Gastroesophageal sphincter (tissue), 4 donors: Measurements from ENCODE around the gene GUCA2A. TPM values are rescaled to one million over a fixed set of nuclear protein-coding genes. Genes with fewer than 3 reads are reported as not detected.

Experiments
- ATAC-seq: fragments of 150-250 bp; one replicate; pipeline ENCODE4 v1.9.1; 2016; ENCODE audit warnings: mild to moderate bottlenecking, moderate library complexity
- H3K27ac ChIP-seq, 4 donors: fragments of 200-600 bp; sonication (generic) in 3 of 4; 1 replicate in 3 of 4; 2 replicates in 1 of 4; pipeline ENCODE4 v1.5.1; 2016 to 2019
- H3K27me3 ChIP-seq: fragments of 200-600 bp; sonication (generic); one replicate; pipeline ENCODE4 v1.5.1; 2019
- H3K36me3 ChIP-seq, 2 donors: fragments of 200-600 bp; sonication (generic); one replicate each; pipeline ENCODE4 v1.5.1; 2019; ENCODE audit warnings: control low read depth in 1 of 2
- H3K4me1 ChIP-seq, 3 donors: fragments of 200-600 bp; sonication (generic); 1 replicate in 2 of 3; 2 replicates in 1 of 3; pipeline ENCODE4 v1.5.1; 2016 to 2019; ENCODE audit warnings: control low read depth in 2 of 3
- H3K4me3 ChIP-seq, 2 donors: fragments of 200-600 bp; sonication (generic); one replicate each; pipeline ENCODE4 v1.5.1; 2019; ENCODE audit warnings: mild to moderate bottlenecking in 1 of 2, moderate library complexity in 1 of 2
- H3K9me3 ChIP-seq, 3 donors: fragments of 200-600 bp; sonication (generic); one replicate each; pipeline ENCODE4 v1.5.1; 2017 to 2019; ENCODE audit warnings: control low read depth in 2 of 3
- CTCF ChIP-seq, 4 experiments: fragments of 200-600 bp in 2 of 4; fragments of 450-650 bp in 2 of 4; sonication (generic) in 1 of 4; IDR thresholded peaks; one replicate each; pipeline ENCODE4 v1.5.1; 2017 to 2019; ENCODE audit warnings: antibody characterized with exemption in 4 of 4, mild to moderate bottlenecking in 2 of 4, moderate library complexity in 2 of 4
- EP300 ChIP-seq: sonication (generic); formaldehyde crosslinking; IDR thresholded peaks from one replicate; pipeline ENCODE4 v1.6.1; 2017; ENCODE audit warnings: antibody characterized with exemption, mild to moderate bottlenecking
- POLR2A ChIP-seq, 2 donors: fragments of 450-650 bp; IDR thresholded peaks; one replicate each; pipeline ENCODE4 v1.6.1; 2017; ENCODE audit warnings: antibody characterized with exemption in 2 of 2, mild to moderate bottlenecking in 2 of 2, moderate library complexity in 1 of 2
- POLR2AphosphoS5 ChIP-seq: sonication (generic); formaldehyde crosslinking; IDR thresholded peaks from one replicate; pipeline ENCODE4 v1.6.1; 2017; ENCODE audit warnings: antibody characterized with exemption
- WGBS, 2 donors: methylation state at CpG; one replicate each; pipeline ENCODE4 v1.1.5; 2018; ENCODE audit warnings: low coverage in 1 of 2; 5-methylcytosine and 5-hydroxymethylcytosine counted together
- total RNA-seq, 4 donors: library from RNA; depleted of rRNA; stranded (reverse); fragments of >200 nt; gene quantifications; one replicate each; pipeline ENCODE4 v1.1.0, GENCODE V29; 2016

Gene GUCA2A
- total RNA-seq, 4 donors from 2014 or later, result not detected

GRCh38 chr1:42136466-42136865 is 28.1 kb downstream of the GUCA2A start:
- Histone ChIP-seq H3K36me3 (no peaks in the 10 kb centered on the region), H3K27me3 (peaks cover 31% of the 10 kb centered on the region), H3K9me3 (no peaks in the 10 kb centered on the region), H3K4me3 (no peak overlapping the region), H3K4me1 (no peaks in the 10 kb centered on the region), H3K27ac (no peak overlapping the region)
- TF ChIP-seq POLR2A (IDR thresholded peaks at IDR 0.05), result no peak
- no peak for TF ChIP-seq EP300
- TF ChIP-seq POLR2AphosphoS5, result no peak
- no peak for TF ChIP-seq CTCF (IDR thresholded peaks at IDR 0.05)
- ATAC-seq, result no peak

GRCh38 chr1:42135426-42135825 is 29.1 kb downstream of the GUCA2A start:
- H3K4me1 ChIP-seq, result no peaks in the 10 kb centered on the region
- no peaks in the 10 kb centered on the region for H3K9me3 ChIP-seq
- no peak overlapping the region for H3K27ac ChIP-seq
- H3K36me3 ChIP-seq, result no peaks in the 10 kb centered on the region
- H3K4me3 ChIP-seq, result no peak overlapping the region
- peaks cover 21% of the 10 kb centered on the region for H3K27me3 ChIP-seq
- no peak for ATAC-seq
- 62 to 85% methylated on average over 2 to 3 of the region's 3 CpGs for WGBS, 2 donors
- TF ChIP-seq POLR2AphosphoS5, result no peak
- TF ChIP-seq EP300, result no peak
- TF ChIP-seq POLR2A (IDR thresholded peaks at IDR 0.05), result no peak
- no peak for TF ChIP-seq CTCF (IDR thresholded peaks at IDR 0.05)

GRCh38 chr1:42133809-42134526 is 30.6 kb downstream of the GUCA2A start:
- WGBS, 2 donors, result 88 to 94% methylated on average over 8 of the region's 10 CpGs
- H3K4me3 ChIP-seq, result no peak overlapping the region
- H3K4me1 ChIP-seq, result no peaks in the 10 kb centered on the region
- ATAC-seq, result no peak
- no peaks in the 10 kb centered on the region for H3K36me3 ChIP-seq
- TF ChIP-seq POLR2AphosphoS5, result no peak
- TF ChIP-seq CTCF (IDR thresholded peaks at IDR 0.05), result no peak
- no peak for TF ChIP-seq POLR2A (IDR thresholded peaks at IDR 0.05)
- TF ChIP-seq EP300, result no peak
- H3K27me3 ChIP-seq, result peaks cover 22% of the 10 kb centered on the region
- H3K27ac ChIP-seq, result no peak overlapping the region
- no peaks in the 10 kb centered on the region for H3K9me3 ChIP-seq

- WGBS, 2 donors, result 73 to 74% methylated on average over 5 of the region's 5 CpGs
- ATAC-seq, result no peak
- H3K27me3 ChIP-seq, result peaks cover 23% of the 10 kb centered on the region
- H3K27ac ChIP-seq, result no peak overlapping the region
- H3K4me3 ChIP-seq, result no peak overlapping the region
- H3K4me1 ChIP-seq, result no peaks in the 10 kb centered on the region
- H3K9me3 ChIP-seq, result no peaks in the 10 kb centered on the region
- no peaks in the 10 kb centered on the region for H3K36me3 ChIP-seq
- TF ChIP-seq POLR2AphosphoS5, result no peak
- no peak for TF ChIP-seq EP300
- no peak for TF ChIP-seq POLR2A (IDR thresholded peaks at IDR 0.05)
- TF ChIP-seq CTCF (IDR thresholded peaks at IDR 0.05), result no peak
Observed at GRCh38 chr1:42133390-42133789, 31.2 kb downstream of the GUCA2A start.

GRCh38 chr1:42130061-42130660 is 34.4 kb downstream of the GUCA2A start:
- WGBS, 2 donors, result 54 to 76% methylated on average over 4 to 5 of the region's 5 CpGs
- no peak for ATAC-seq
- Histone ChIP-seq H3K4me1 (no peaks in the 10 kb centered on the region), H3K9me3 (no peaks in the 10 kb centered on the region), H3K36me3 (no peaks in the 10 kb centered on the region), H3K27me3 (peaks cover 18% of the 10 kb centered on the region), H3K27ac (no peak overlapping the region), H3K4me3 (no peak overlapping the region)
- TF ChIP-seq POLR2A (IDR thresholded peaks at IDR 0.05) (no peak), EP300 (no peak), CTCF (IDR thresholded peaks at IDR 0.05) (no peak), POLR2AphosphoS5 (no peak)
